HG03558 (cell line): ENCODE data around the gene FAM114A1.
A peak's percentile ranks its signal among the peaks of the same experiment; 100 is the strongest.

ENCODE experiments used
- ATAC-seq: cut with Tn5 transposase; IDR thresholded peaks from one replicate; pipeline ENCODE4 v1.9.1; 2021; ENCODE audit warnings: moderate number of reproducible peaks; ENCODE audit not compliant: unreplicated experiment; ENCODE audit errors: extremely low read depth

FAM114A1 gene

DNA sequence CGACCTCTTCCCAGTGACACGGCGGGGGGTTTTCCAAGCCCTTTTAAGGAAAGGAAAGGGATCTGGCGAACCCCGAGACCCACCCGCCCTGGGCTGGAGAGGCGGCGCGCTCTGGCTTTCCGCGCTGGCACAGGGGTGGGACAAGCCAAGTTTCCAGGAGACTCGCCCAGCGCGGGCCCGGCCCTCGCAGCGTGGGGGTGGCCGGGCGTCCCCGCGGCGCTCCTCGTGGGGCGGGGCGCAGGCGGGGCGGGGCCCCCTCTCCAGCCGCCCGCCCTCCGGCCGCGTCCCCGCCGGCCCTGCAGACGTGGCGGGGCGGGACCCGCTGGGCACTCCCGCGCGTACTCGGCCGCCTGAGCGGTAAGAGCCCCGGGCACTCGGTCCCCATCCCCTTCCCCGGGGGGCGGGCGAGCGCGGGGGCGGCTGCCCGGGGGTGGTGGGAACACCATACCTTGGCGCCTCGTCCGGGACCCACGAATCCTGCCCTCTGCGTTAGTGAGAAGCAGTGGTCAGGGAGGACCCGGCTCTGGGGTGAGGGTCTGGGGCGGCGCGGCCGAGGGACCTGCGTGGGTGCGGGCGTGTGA is at the start of gene FAM114A1:
FAM114A1 (plus strand) TSS at position 329 of the 581 bp plus-strand sequence. CDS start 10,273 bp downstream, outside the sequence.
- ATAC-seq = no peak

DNA sequence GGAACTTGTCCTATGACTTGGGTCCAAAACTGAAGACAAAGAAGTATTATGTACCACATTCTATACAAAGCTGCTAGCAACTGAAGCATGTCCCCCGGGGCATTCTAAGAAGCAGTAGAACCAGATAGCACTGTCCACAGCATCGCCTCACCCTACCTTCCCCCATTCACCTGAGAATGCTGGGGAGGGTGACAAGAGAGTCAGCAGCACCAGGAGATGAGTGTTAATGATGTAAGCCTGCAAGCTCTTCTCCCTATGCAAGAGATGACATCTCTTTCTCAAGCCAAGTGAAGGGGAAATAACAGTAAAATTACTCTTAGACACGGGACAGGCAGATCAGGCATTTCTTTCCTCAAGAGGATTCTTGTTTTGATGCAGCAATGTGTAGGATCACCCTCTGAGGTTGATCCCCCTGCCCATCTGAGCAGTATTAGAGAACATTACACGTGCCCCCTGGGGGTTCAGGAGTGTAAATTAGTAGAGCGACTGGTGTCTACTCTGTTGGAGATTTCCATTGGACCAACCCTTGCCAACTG is 49.1 kb upstream of the FAM114A1 start:
- ATAC-seq = peak; percentile 38

DNA sequence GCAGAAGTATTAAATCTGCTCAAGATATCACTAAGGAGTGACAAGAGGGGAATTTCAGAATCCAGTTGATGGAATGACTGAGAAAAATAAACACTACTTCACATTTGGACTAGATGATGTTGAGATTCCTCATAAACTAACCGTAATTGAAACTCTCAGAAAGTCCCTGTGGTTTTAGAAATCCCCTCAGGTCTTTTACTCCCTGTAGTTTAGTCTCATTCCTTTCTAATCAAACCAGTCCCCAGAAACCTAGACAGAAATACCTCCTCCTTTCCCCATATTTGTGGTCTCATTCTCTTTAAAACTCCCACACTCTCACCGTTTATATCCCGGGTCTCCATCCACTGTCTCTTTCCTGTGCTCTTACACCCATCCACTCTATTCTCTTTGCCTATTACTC is 48.0 kb upstream of the FAM114A1 start:
- ATAC-seq = no peak

DNA sequence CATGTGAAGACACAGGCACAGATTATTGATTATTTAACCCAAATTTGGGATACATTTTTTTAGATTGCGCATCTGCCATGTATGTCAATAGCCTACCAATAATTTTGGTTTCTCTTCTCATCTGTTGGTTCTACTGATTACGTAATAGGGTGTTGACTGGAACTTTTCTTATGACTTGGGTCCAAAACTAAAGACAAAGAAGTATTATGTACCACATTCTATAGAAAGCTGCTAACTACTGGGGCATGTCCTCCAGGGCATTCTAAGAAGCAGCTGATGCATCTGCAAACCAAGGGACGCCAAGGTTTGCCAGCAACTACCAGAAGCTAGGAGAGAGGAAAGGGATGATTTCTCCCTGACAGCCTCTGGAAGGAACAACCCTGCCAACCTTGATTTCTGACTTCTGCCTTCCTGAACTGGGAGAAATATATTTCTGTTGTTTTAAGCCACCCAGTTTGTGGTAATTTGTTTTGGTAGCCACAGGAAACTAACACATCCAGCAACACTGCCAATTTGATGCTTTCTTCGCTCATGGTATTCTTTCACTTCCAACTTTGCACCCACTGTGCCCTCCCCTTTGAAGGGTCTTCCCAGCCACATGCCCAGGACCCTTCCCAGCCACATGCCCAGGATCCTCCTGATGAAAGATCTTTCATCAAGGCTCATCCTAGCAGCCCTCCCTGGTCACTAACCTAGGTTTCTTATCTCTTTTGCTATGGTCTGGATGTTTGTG is 47.1 kb upstream of the FAM114A1 start:
- ATAC-seq = no peak

DNA sequence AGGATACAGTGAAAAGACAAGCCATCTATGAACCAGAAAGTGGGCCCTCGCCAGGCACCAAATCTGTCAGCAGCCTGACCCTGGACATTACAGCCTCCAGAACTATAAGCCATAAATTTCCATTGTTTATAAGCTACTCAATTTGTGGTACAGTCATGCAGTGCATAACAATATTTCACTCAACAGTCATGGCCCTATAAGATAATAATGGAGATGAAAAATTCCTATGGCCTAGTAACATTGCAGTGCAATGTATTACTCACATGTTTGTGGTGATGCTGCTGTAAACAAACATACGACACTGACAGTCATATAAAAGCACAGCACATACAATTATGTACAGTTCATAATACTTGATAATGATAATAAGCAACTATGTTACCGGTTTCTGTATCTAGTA is 45.9 kb upstream of the FAM114A1 start:
- ATAC-seq = no peak

DNA sequence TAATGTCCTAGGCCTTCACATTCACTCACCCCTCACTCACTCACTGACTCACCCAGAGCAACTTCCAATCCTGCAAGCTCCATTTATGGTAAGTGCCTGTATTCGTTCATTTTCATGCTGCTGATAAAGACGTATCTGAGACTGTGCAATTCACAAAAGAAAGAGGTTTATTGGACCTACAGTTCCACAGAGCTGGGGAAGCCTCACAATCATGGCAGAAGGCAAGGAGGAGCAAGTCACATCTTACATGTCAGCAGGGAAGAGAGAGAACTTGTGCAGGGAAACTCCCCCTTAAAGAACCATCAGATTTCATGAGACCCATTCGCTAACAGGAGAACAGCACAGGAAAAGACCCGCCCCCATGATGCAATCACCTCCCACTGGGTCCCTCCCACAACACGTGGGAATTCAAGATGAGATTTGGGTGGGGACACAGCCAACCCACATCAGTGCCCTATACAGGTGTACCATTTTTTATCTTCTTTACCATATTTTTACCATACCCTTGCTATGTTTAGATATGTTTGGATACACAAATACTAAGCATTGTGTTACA is 44.8 kb upstream of the FAM114A1 start:
- no peak for ATAC-seq

DNA sequence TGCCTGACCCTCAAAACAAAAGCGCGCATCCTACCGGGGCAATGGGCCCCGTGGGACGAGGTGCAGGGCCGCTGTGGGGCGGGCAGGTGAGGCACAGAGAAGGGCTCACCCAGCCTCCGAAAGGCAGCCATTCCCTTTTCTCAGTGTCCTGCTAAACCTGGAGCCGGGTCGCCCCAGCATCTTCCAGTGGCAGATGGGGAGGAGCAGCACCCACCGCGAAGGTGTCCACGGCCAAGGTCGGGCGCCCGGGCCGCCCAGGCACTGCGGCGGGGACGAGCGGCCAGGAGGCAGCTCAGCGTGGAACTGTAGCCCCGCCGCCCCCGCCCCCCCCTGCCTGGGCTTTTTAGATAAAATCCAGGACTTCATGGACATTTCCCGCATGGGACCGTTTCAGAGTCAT is 43.8 kb upstream of the FAM114A1 start:
- no peak for ATAC-seq

DNA sequence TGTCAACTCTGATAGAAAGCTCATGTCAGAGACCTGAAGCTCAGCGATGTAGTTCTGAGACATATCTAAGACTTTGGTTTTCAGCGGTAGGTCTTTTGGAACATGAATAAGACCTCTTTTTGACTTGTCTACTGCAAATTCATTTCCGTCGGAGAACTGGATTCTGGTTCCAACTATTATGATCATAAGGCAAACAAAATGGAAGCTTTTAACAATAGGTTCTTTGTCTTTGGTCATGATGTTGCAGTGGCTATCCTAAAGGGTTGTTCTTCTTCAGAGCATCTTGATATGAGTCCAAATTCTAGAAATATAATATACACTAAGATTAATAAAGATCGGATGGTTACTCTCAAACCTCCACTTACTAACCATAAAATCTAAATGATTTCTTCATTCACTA is 38.4 kb upstream of the FAM114A1 start:
- ATAC-seq = no peak

DNA sequence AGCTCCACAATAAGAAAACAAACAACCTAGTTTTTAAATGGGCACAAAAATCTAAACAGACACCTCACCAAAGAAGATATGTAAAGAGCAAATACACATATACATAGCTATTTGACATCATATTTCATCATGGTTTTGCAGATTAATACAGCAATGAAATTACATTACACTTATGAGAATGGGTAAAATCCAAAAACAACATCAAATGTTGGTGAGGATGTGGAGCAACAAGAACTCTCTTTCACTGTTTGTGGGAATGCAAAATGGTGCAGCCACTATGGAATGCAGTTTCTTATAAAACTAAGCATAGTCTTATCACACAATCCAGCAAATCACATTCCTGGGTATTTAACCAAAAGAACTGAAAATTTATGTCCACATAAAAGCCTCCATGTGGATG is 36.0 kb upstream of the FAM114A1 start:
- ATAC-seq = no peak

DNA sequence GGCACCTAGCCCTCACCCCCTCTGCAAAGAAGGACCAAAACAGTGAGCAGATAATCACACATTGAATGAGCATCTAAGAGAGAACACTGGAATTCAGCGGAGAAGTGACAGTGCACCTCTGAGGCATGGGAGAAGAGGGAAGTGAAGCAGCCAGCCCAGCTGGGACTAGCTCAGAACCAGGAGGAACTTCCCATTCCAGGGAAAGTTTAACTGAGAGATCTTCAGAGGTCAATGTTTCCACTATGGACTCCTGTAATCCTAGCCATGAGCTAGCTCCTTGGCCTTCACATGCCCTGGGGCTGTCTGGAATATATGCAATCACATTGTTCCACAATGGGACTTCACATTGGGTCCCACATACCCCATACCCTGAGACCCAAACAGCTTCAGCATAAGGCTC is 35.4 kb upstream of the FAM114A1 start:
- no peak for ATAC-seq

DNA sequence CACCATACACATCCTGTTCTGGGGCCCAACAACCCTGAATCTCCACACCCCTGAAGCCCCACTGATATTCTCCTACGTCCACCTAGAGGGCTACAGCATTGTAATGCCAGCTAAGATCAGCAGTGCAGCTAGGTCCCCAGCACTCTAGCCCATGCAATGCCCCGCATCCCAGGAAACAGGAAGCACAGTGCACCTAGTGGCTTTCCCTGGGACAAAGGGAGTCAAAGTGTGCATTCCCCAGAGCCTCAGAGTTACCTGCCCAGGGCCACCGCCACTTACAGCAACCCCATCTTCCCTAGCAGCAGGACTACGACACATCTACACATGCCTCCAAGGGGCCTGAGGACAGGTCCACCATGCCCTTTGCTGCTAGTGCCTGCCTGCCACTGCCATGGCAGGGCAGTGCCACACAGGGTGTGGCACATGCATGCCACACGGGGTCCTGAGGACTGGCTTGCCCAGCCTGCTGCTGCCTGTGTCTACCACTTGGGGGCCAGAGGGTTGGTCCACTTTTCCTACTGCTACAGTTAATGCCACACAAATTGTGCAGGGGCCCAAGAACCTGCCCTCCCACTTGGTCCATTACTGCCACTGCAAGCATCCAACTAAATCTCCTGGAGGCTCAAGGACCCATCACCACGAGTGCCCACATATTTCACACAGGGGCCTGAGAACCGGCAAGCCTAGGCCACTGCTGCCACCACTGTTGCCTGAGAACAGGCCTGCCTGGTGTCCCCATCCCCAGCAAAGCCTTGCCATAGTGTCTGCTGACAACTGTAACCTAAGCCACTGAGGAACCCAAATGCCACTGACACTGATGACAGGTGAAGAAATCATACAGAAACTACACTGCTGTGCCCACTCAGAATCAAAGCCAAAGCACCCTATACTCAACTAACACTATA is 34.7 kb upstream of the FAM114A1 start:
- no peak for ATAC-seq

DNA sequence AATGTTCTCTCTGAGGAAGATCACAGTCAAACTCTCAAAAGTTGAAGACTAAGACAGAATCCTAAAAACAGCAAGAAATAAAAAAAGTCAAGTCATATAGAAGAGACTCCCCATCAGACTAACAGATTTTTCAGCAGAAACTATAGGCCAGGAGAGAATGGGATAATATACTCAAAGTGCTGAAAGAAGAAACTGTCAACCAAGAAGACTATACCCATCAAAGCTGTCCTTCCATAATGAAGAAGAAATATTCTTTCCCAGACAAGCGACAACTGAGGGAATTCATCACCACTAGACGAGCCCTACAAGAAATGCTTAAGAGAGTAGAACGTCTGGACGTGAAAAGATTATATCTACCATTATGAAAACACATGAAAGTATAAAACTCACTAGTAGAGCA is 33.0 kb upstream of the FAM114A1 start:
- ATAC-seq = no peak

DNA sequence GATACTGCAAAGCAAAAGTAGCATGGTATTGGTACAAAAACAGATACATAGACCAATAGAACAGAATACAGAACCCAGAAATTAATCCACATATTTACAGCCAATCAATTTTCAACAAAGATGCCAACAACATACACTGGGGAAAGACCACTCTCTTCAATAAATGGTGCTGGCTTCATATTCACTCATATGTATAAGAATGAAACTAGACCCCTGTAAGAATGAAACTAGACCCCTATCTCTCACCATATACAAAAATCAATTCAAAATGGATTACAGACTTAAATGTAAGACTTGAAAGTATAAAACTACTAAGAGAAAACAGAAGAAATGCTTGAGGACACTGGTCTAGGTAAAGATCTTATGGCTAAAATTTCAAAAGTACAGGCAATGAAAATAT is 30.3 kb upstream of the FAM114A1 start:
- ATAC-seq = no peak

DNA sequence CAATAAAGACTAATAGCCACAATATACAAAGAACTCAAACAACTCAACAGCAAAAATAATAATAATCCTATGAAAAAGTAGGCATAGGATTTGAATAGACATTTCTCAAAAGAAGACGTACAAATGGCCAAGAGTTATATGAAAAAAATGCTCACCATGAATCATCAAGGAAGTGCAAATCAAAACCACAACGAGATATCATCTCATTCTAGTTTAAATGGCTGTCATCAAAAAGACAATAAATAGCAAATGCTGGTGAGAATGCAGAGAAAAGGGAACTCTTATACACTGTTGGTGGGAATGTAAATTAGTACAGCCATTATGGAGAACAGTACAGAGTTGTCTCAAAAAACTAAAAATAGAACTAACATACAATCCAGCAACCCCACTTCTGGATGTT is 29.8 kb upstream of the FAM114A1 start:
- no peak for ATAC-seq

DNA sequence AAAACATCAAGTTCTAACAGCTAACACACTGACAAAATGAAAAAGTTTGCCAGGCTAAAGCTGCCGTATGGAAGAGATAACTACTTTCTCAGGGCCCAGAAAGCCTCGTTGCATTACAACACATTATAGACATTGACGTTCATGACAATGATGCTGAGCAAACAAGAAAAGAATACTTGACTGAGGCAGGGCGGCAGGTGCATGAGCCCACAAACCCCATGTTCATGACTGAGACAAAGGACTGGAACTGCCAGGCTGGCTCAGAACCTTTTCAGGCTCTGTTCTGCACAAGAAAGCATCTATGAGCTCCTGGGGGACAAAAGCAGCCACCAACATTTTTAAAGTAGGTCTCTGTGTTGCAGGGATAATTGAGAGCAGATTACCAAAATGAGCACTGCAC is 24.6 kb upstream of the FAM114A1 start:
- ATAC-seq = no peak

DNA sequence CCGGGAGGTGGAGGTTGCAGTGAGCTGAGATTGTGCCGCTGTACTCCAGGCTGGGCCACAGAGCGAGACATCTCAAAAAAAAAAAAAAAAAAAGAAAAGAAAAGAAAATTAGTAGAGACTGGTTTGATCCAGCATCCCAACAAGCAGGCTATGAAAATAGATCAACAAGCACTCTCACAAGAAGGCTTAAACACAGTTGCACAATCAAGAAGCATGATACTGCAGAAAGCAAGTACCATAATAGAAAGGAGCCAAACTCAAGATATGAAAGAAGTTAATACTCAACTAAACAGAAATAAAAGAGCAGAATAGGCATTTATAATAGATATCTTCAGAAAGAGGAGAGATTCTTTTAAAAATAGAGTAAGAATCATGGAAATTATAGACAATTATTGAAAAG is 21.6 kb upstream of the FAM114A1 start:
- ATAC-seq = no peak

DNA sequence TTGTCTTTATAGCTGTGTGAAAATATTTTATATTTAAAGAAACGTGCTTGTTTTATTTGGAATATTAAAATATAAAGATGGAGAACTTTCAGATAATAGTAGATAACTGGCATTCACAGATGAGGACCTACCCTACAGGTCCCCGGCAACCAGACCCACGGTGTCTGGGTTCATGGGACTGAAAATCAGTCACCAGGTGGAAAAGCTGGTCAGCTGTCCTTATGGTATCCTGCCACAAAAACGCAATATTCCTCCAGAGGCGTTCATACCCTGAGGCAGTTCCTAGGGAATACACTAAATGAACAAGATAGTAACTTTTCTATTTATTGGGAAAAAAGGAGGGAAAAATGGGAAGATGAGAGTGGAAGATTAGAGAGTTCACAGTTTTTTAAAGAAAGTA is 12.1 kb upstream of the FAM114A1 start:
- no peak for ATAC-seq

DNA sequence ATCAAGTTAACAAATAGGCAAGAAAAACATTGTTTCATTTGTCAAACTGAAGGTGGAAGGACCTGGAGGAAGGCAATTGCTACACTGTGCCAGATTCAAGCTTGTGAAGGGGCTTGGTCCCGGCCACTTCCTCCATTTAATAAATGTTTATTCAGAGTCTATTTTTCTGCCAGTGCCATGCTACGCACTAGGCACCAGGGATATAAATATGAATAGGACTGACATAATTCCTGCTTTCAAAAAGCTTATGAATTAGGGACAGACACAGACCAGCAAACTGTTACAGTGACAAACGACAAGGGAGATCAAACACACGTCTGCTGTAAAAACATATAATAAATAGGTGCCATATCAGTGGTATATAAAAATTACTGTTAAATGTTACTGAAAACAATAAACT is 11.6 kb upstream of the FAM114A1 start:
- ATAC-seq = no peak

DNA sequence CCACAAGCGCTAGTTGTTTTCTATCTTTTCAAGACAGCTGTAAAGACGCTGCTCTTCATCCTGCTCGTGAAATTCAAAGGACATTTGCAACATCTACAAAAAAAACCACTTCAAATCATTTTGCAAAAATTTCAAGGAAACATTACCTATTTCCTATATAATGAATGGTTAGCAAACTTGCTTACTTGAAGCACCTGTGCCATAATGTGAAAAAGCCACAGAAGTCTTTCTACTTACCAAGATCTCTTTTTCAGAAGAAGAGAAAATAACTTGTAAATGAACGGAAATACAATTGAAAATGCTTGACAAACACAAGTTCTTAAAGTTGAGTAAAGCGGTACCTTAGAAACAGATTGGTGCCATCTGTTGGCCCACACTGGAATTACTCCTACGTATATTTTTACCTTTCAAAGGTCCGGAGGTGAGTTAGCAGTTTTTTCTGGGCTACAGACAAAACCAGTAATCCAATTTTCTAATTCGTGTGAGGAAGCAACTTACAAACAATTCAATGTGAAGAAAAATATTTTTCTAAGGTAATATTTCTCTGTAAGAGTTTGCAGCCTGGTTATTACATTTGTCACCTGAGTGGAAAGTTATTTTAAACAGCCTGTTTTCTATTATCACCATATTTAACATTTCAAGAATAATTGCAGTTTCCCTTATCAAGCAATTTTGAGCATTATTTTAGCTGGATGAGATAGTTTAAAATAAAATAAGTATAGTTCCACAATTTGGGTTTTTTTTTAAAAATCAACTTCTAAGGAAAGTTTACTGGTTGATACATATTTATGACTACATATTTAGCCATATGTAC is 10.9 kb upstream of the FAM114A1 start, which contains the start of gene TLR6:
TLR6 (minus strand) TSS at position 294 of the 814 bp plus-strand sequence. CDS start 27,344 bp downstream, outside the sequence.
- ATAC-seq = no peak
